ENCODE results near the gene TMEM200C.

TMEM200C gene

DNA sequence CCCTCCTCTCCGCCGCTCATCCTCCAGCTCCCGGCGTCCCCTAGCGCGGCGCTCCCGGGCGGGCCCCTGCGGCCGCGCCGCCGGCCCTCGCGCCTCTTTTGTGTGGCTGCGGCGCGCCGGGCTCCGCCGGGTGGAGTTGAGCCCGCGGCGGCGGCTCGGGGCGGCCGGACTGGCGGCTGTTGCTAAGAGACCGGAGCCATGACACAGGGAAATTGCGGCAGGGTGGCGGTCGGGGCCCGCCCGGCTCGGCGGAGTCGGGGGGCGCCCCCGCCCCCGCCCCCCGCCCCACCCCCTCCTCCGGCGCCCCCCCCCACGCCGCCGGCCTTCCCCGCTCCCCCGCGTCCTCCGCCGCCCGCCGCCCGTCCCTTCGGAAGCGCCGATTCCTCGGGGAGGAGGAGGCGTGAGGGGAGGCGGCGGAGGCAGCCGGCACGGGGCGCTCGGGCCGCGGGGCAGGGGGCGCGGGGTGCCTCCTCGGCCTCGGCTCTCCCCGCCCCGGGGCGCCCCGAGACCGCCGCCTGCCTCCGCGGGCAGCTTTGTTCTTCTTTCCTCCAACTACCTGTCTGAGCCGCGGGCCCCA lies at the start of gene TMEM200C:
Gene TMEM200C, minus strand, starts transcription at position 224 of the 577 bp plus-strand sequence. CDS start 3,459 bp downstream, outside the sequence.
- DNase-seq: no peak

DNA sequence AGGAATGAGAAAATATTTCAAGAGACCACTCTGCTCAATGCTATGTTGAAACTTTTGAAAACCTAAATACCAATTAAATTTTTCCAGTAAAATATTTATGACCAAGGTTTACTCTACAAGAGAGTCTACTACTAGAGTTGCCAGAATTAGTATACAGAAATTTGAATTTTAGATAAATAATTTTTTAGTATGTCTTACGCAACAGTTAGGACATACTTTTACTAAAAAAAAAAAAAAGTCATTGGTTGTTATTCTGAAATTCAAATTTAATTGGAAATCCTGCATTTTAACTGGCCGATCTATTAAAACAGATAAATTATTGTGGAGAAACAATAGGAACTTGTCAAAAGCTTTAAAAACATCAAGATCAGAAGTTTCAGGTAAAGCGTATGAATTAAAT lies 49.1 kb upstream of the TMEM200C start:
- DNase-seq: no peak

DNA sequence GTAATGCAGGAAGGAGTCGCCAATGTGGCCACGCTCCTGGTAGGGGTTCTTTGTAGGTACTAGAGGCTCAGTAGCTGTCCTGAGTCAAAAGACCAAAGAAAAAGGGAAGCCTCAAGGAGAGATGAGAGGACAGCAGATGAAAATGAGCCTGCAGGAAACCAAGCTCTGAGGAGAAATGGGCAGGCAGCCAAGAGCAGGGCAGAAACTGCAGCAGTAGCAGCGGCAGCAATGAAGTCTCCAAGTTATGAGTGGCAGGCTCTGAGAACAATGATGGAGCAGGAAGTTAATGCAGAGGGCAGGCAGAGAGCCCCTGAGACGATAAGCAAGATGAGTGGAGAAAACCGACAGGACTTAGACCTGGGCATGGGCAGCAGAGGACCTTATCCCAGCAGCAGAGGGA lies 48.2 kb upstream of the TMEM200C start:
- DNase-seq: no peak

DNA sequence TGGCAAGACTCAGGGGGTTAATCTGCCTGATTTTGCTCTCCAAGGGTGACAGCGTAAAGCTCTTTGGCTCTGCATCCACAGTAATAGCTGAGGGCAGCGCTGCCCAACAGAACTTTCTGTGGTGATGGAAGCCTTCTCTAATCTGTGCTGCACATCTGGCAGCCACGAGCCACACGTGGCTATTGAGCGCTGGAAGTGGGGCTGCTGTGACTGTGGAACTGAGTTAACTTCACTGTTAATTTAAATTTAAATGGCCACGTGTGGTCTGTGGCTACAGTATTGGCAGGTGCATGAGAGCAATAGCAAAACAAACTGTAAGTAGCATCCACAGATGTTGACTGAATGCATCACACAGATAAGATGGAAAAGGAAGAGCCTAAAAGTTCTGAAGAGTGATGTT lies 47.3 kb upstream of the TMEM200C start:
- DNase-seq: no peak

DNA sequence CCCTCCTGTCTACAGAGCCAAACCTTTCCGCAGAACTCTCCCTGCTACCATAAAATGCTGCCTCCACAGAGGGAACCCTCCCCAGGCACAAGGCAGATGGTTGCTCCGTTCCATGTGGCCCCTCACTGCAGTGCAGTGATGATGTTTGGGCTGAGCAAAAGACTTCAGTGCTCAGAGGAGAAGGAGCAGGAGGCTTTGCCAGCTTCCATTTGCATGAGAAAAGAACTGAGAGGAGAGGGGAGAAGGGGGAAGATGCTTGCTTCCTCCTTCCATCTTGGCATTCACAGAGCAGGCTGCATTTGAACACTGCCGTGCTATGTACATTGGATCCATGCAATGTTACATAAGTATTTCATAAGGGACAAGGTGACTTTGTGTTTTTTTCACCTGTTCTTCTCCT lies 46.6 kb upstream of the TMEM200C start:
- no peak for DNase-seq

DNA sequence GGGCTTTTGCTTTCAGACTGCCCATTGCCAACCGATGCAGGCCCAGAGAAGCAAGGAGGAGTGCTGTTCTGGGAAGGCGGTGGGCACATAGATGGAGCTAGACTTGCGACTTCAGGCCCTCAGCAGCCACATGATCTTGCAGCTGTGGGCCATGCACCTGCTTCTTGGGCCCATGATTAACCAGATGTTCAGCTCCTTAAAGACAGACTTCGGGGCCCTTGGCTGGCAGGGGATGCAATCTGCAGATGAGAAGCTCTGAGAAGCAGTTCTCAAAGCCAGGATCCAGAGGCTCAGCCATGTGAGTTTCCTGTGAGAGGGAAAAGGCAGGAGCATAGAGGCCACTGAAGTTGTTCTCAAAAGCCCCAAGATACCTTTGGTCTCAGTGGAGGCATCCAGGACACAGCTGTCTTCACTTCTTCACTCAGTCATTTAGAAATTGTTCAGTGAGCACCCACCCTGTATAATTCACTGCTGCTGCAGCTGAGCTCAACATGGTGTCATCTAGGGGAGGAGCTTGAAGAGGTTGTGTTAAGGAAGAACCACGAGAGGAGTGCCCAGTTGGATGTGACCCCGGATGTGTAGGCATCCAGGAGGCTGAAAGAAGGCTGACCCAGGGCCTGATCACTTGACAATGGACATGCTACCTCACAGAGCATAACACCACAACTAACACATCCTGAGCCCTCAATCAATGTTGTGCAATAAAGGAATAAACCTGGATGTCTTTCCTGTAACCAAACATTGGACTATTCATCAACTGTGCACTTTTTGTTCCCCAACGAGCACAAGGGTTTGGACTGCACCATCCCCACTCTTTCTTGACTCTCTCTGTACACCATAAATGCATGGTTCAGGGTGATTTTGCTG lies 44.7 kb upstream of the TMEM200C start:
- DNase-seq: no peak

DNA sequence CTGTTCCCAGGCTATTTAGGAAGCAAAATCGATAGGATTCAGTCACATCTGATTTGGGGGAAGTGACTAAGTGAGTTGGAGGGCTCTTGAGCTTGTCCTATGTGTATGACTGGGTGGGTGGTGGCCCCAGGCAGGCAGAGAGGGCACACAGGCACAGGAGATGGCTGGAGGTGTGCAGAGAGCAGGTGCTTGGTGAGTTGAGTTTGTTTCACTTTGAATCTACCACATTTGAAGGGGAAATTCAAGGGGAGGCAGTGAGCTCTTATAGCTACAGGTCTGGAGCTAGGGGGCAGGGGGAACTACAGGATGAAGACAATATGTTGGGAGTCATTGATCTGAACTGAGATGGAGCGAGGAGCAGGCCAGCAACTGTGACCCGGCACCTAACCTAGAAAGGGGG lies 42.5 kb upstream of the TMEM200C start:
- DNase-seq: no peak

DNA sequence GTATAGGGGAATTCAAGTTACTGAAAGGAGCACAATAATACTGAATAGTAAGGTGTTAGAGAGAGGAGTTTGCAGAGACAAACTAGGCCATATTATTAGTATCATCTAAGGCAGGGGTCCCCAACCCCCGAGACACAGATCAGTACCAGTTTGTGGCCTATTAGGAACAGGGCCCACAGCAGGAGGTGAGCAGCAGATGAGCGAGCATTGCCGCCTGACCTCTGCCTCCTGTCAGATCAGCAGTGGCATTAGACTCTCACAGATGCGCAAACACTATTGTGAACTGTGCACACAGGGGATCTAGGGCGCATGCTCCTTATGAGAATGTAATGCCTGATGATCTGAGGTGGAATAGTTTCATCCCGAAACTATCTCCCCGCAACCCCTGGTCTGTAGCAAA lies 41.8 kb upstream of the TMEM200C start:
- no peak for DNase-seq

DNA sequence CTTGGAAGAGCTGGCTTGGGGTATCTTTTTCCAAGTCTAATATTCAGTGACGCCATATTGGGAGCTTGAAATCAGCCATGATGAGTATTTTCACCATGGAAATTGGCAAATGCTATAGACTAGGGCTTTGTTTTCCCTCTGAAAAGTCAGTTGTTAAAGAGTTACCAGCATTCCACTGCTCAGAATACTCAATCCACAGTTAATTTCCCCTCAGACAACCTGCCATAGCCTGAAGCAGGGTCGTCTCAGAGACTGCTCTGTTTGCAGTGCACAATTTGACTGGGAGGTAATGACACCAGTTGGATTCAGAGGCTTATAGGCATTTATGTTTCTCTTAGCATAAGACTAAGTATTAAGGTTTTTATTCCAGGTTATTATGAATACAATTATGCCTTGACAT lies 35.5 kb upstream of the TMEM200C start:
- no peak for DNase-seq

DNA sequence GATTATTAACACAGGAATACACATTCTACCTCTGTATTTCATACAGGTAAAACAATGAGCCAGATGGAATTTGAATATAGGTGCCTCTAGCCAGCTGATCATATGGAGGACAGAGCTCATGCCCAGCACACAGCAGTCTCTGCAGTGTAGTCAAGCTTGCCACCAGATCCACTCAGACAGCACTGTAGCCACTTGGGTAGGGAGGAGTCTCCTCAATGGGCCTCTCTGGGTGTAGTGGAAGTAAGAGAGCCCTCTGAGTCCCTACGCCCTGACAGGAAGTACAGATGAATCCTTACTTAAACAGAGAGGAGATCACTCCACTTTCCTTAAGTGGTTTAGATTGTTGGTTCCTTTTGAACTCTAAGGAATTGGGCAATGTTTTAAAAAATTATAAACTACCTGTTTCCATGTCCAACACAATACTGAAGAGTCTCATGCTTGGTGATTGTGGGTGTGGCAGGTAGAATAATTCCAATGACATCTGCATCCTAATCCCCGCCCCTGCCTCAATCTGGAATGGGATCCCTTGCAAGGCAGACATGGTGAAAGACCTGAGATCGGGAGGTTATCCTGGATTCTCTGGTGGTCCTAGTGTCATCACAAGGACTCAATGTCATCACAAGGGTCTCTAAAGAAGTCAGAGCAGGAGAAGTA lies 23.0 kb upstream of the TMEM200C start:
- no peak for DNase-seq

DNA sequence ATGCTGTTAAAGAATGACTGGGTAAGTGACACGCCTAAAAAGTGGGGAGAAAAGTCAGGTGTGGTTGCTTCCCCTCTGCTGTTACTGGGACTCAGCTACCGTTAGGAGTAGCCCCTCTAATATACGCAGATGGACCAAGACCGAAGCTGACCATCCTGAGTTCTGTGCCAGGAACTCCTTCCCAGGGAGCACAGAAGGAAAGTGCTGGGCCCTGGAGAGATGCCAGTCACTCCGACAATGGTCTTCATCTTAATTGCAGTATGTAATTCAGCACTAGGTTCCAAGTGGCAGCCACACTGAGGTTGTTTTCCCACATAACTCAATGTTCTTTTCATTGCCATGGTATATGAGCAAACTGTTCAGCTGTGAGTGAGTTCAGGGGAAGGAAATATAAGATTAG lies 19.6 kb upstream of the TMEM200C start:
- DNase-seq: no peak

DNA sequence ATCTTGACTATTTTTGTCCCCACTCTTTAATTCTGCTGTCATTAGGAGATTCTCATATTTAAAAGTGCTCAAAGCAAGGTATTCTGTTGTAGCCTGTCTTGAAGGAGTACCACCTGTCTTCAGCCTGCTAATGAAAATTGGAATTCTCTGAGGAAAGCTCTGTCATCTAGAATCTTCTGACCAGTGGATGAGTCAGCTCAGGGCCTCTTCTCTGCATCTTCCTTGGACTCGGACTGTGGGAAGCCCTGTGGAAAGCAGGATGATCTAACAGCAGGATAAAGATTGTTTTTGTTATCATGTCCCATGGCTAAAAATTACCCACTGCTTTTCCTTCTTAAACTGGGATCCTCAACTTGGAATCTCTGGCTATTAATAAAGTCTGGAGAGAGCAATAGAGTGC lies 18.7 kb upstream of the TMEM200C start:
- DNase-seq: no peak

DNA sequence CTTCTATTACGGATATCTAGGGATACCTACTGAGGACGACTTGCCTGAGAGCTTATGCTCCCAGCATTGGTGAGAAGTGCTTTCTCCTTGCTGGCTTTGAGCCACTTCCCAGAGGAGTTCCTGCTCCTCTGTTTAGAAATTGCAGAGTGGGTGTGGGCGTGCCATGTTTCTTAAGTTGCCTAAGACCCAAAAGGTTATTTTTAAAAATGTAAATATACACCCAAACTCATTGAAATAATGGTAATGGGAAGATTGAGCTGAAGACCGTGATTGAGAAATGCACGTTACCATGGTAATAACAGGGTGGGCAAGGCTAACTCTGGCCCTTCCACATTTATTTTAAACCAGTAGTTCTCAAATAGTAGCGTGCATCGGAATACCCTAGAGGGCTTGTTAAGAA lies 17.2 kb upstream of the TMEM200C start:
- DNase-seq: no peak

DNA sequence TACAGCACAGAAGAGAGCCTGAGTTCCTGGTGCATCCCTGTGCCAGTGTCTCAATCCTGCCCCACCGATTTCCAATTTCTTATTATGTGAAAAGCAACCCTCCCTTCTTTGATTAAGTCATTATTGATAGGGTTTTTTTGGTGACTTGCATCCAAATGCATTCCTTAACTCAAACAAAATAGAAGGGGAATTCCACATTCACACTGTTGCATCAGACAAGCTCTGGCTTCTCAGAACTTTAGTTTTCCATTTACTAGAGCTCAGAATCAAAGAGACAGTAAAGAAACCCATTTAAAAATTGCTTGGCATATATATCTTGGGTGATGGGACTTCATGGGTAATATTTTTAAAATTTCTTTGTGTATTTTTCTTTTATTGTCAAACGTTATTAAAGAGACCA lies 13.8 kb upstream of the TMEM200C start:
- DNase-seq: no peak

DNA sequence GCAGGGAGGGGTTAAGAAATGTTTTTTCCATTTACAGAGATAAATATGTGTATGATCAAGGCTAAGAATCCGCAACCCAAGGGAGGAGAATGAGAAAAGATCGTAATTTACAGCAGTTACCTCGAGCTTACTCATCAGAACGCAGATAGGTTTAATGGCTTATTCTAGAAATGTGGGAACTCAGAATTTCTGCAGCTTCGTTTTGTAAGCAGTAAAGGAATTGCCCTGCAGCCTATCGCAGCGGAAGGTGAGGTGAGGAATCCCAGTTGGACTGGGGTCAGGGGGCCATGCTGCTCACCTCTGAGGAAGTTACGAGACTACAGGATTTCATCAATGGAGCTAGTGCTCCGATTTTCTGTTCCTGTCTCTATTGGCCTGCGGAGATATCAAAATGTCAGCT lies 8.1 kb upstream of the TMEM200C start:
- no peak for DNase-seq

DNA sequence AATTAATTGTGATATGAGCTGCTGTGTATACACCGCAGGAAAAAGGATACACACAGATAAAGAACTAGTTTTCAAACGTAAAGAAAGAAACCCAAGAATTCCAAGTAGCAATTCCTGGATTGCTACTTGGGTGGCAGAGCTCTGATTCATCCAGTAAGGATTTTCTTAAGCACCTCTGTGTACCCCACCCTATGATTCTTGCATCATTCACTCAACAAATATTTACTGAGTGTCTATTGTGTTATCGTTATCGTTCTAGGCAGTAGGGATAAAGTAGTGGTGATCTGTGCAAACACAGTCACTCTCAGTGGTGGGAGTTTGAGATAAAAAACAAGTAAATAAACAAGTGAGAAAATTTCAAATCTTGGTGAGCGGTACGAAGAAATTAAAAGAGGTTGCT lies 4.9 kb upstream of the TMEM200C start:
- no peak for DNase-seq

DNA sequence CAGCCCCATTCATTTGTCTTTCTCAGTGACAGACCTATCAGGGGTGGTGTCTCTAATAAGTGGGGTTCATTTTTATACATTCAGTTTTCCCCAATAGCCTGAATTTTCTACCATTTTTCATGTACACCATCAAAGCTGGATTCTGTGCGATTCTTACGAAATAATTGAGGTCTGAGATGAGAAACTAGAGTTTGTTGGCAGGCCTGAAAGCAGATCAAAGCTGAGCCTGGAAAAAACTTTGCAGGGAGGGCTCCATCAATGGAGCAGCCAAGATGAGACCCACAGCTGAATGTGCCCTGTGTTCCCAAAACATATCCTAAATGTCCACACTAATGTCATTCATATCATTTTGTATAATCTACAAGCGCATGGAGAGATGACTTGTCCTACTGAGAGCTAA lies 4.5 kb upstream of the TMEM200C start:
- no peak for DNase-seq

DNA sequence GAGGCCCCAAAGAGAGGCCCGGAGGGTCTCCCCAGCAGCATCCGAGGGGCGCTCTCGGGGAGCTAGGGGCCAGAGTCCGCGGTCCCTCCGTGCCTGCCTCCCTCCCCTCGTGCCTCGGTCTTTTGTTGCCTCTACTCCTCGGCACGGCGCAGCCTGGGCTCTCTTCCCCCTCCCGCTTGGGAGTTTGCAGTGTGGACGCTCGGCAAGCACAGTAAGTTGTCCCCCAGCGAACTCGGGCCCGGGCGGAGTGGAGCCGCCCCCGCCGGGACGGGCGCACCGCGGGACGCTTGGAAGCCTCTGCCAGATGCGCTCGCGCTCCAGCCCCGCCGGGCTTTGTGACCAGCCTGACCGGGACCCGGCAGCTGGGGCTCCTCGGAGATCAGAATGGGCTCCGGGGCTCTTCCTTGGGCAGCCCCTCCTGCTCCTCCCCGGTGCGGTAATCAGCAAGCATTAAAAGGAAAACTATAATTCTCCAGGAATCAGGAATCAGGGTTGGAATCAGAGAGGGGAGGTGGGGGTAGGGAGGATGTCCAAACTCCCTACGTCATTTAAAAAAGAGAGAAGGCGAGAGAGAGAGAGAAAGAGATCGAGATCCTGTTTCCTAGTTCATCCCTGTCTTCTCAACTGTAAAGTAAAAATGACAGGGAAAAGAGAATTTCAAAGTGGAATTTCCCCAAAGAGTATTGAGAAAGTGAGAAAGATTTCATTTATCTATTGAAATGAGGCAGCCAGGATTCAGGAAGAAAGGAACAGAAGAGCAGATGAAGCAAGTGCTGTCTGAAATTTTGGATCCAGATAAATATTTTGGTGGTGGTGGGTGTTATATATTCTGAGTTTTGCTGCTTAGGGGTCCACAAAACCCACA lies 786 bp upstream of the TMEM200C start:
- peak in 1 of 2 donors; percentile 27 for DNase-seq

DNA sequence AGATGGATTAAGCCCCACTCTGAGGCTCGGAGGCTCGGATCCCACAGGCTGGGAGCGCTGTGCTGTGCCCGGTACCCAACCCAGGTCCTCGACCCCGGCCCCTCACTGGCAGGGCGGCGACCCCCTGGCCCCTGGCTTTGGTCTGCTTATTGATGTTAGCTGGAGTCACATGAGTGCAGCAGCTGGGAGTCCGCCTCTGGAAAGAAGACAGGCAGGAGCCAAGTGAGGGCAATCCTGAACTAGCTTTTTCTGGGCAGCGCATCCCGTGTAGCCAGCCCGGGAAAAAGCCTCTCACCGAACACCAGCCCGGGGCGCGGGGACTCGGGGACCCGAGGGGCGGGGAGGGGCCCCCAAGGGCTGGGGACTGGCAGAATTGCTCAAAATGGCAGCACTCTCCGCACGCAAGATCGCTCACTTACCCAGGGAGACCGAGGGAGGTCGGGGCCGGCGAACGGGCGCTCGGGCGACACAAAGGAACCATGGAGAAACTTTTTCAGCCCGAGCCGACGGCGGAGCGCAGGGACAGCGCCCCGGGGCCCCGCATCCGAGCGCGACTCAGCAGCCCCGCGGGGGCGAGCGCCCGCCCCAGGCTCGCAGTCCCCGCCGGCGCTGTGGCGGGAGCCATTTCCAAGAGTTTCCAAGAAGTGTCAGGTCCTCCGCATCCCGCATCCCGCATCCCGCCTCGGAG lies 567 bp downstream of the TMEM200C start:
- DNase-seq: peak in 1 of 2 donors; percentile 24

DNA sequence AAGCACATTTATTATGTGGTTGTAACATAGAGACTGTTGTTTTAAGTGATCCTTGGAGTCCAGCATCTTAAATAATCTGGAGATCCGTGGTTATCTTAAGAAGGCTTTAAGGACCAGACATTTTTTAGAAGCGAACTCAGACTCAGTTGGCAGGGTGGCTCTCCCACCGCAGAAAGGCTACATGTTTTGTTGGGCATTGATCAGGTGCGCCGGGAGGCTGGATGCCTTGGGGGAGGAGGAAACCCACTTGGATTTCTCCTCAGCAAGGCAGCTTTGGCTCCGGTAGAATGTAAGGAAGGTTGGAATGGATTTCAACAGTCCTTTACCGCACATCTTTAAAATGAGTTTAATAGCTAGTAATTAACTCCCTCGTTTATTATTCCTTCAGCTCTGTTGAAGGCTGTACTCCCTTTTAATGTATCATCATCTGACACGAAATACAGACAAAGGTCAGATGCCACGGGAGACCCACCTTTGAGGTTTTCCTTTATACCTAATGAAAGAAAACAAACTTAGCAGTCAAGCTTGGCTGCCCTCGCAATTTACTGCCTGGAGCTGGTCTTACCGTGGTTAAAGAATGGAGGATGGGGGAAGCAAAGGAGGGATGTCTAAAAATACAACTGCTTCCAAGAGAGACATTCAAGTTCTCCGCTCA lies 1.2 kb downstream of the TMEM200C start:
- DNase-seq: no peak

DNA sequence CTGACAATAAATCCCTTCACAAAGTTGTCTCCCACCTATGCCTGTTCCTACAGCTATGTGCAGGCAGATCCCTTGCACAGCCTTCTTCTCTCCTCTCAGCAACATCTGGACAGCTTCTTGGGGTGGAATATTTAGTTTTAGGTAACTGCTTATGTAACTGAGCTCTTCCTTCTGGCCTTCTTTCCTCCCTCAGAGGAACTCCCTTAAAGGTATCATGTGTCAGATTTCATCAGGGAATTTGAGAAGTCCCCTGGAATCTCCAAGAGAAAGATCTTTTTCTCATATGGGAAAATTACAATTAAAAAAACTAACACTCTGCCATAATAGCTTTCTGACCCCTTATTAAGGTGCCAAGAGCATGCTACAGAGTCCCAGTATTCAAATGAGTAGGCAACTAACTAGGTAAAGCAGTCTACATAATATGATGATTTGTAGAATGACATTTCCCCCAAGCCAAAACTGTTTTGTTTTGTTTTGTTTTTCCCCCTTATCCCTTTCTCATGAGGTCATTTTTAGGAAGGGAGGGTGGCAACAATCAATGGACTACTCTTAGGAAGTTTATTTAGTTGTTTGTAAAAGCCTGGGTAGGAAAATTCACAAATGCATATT lies 2.4 kb downstream of the TMEM200C start:
- DNase-seq: no peak

DNA sequence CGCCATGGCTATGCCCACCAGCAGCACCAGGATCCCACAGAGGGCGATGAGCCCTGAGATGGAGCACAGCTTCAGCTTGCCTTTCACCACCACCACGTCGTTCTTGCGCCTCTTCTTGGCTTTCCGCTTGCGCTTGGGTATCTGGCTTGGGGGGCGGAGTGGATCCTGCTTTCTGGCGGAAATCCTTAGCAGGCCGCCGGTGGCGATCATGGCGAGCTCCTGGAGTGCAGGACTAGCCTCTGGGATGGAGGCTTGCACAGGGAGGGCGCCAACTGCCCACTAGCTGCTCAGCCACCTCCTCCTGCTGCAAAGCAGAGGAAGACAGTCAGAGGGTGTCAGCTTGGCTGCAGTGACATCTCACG lies 3.5 kb downstream of the TMEM200C start:
- no peak for DNase-seq

Measured in hippocampal formation (tissue), 2 donors.